MM.1S (cell line): ENCODE measurements around the gene GP2.

Experiments
- DNase-seq: peaks from one replicate; pipeline ENCODE4 v3.0.0-alpha.2; 2015
- H2AFZ ChIP-seq: fragments of 300-600 bp; sonication (generic); 2 replicates; pipeline ENCODE4 v1.6.0; 2016; ENCODE audit warnings: antibody characterized with exemption, low read length
- H3F3A ChIP-seq: fragments of 300-600 bp; sonication (generic); 2 replicates; pipeline ENCODE4 v1.6.1; 2016; ENCODE audit warnings: mild to moderate bottlenecking, antibody characterized with exemption, low read length, moderate library complexity, mixed read lengths; ENCODE audit not compliant: insufficient read depth
- H3K27ac ChIP-seq: fragments of 300-600 bp; sonication (generic); 2 replicates; pipeline ENCODE4 v1.5.1; 2016; ENCODE audit warnings: mild to moderate bottlenecking, low read length
- H3K27me3 ChIP-seq: fragments of 300-600 bp; sonication (generic); replicated peaks from 2 replicates; pipeline ENCODE4 v1.6.0; 2016; ENCODE audit warnings: low read length; ENCODE audit not compliant: insufficient read depth
- H3K36me3 ChIP-seq: fragments of 300-600 bp; sonication (generic); replicated peaks from 2 replicates; pipeline ENCODE4 v1.6.1; 2016; ENCODE audit warnings: mild to moderate bottlenecking, low read length, mixed read lengths; ENCODE audit not compliant: insufficient read depth
- H3K4me1 ChIP-seq: fragments of 300-600 bp; sonication (generic); 2 replicates; pipeline ENCODE4 v1.6.1; 2016; ENCODE audit warnings: low read length, mixed read lengths
- H3K4me2 ChIP-seq: fragments of 300-600 bp; sonication (generic); 2 replicates; pipeline ENCODE4 v1.6.0; 2016; ENCODE audit warnings: low read depth, low read length
- H3K4me3 ChIP-seq: fragments of 300-600 bp; sonication (generic); 2 replicates; pipeline ENCODE4 v1.5.1; 2016; ENCODE audit warnings: low read length, mixed read lengths
- H3K79me2 ChIP-seq: fragments of 300-600 bp; sonication (generic); 2 replicates; pipeline ENCODE4 v1.6.1; 2016; ENCODE audit warnings: mixed run types, low read length, mixed read lengths
- H3K9ac ChIP-seq: fragments of 300-600 bp; sonication (generic); 2 replicates; pipeline ENCODE4 v1.6.1; 2016; ENCODE audit warnings: low read length, mixed read lengths
- H3K9me2 ChIP-seq: fragments of 300-600 bp; sonication (generic); replicated peaks from 2 replicates; pipeline ENCODE4 v1.6.1; 2016; ENCODE audit warnings: mild to moderate bottlenecking, low read length, mixed read lengths; ENCODE audit not compliant: insufficient read depth
- H3K9me3 ChIP-seq: fragments of 300-600 bp; sonication (generic); replicated peaks from 2 replicates; pipeline ENCODE4 v1.6.1; 2016; ENCODE audit warnings: mild to moderate bottlenecking, low read length, mixed read lengths; ENCODE audit not compliant: insufficient read depth
- H4K20me1 ChIP-seq: fragments of 300-600 bp; sonication (generic); 2 replicates; pipeline ENCODE4 v1.6.1; 2016; ENCODE audit warnings: mild to moderate bottlenecking, low read length, moderate library complexity, mixed read lengths; ENCODE audit not compliant: insufficient read depth
- CTCF ChIP-seq: fragments of 300-600 bp; sonication (generic); IDR thresholded peaks from 2 replicates; pipeline ENCODE4 v1.5.1; 2016; ENCODE audit warnings: antibody characterized with exemption, low read length, mixed read lengths
- EZH2 ChIP-seq: fragments of 300-600 bp; sonication (generic); optimal IDR thresholded peaks from 2 replicates; pipeline ENCODE3; 2017; ENCODE audit warnings: low read depth, mild to moderate bottlenecking, antibody characterized with exemption, low read length, mixed read lengths
- EZH2phosphoT487 ChIP-seq: fragments of 300-600 bp; sonication (generic); IDR thresholded peaks from 2 replicates; pipeline ENCODE4 v1.6.1; 2018; ENCODE audit warnings: antibody characterized with exemption, low read length

GP2 gene

GRCh38 chr16:20268409-20268808, 58.9 kb downstream of the GP2 start:
- Histone ChIP-seq H3K27ac (no peak overlapping the region), H3K9me2 (no peaks in the 10 kb centered on the region), H3K9me3 (no peaks in the 10 kb centered on the region), H3F3A (no peaks in the 10 kb centered on the region), H3K79me2 (no peaks in the 10 kb centered on the region), H3K4me2 (no peak overlapping the region), H3K27me3 (no peaks in the 10 kb centered on the region), H2AFZ (no peak overlapping the region), H3K36me3 (no peaks in the 10 kb centered on the region), H3K4me1 (no peaks in the 10 kb centered on the region), H3K4me3 (no peak overlapping the region), H3K9ac (no peak overlapping the region), H4K20me1 (no peaks in the 10 kb centered on the region)
- no peak for TF ChIP-seq EZH2
- no peak for TF ChIP-seq EZH2phosphoT487
- no peak for TF ChIP-seq CTCF
- no peak for DNase-seq

GRCh38 chr16:20265019-20265418, 62.3 kb downstream of the GP2 start:
- no peaks in the 10 kb centered on the region for H3K79me2 ChIP-seq
- H3K4me3 ChIP-seq = no peak overlapping the region
- TF ChIP-seq EZH2 = no peak
- TF ChIP-seq CTCF = no peak
- TF ChIP-seq EZH2phosphoT487 = no peak
- no peak overlapping the region for H3K4me2 ChIP-seq
- no peak for DNase-seq
- no peaks in the 10 kb centered on the region for H3K9me3 ChIP-seq
- no peaks in the 10 kb centered on the region for H3K27me3 ChIP-seq
- no peak overlapping the region for H2AFZ ChIP-seq
- H3K4me1 ChIP-seq = no peaks in the 10 kb centered on the region
- no peaks in the 10 kb centered on the region for H3K9me2 ChIP-seq
- no peaks in the 10 kb centered on the region for H3F3A ChIP-seq
- H4K20me1 ChIP-seq = no peaks in the 10 kb centered on the region
- no peak overlapping the region for H3K27ac ChIP-seq
- no peaks in the 10 kb centered on the region for H3K36me3 ChIP-seq
- H3K9ac ChIP-seq = no peak overlapping the region

GRCh38 chr16:20263138-20263855, 64.0 kb downstream of the GP2 start:
- Histone ChIP-seq H3K4me3 (no peak overlapping the region), H3K36me3 (no peaks in the 10 kb centered on the region), H3K79me2 (no peaks in the 10 kb centered on the region), H3K9ac (no peak overlapping the region), H2AFZ (no peak overlapping the region), H3K4me2 (no peak overlapping the region), H3K27ac (no peak overlapping the region), H3K27me3 (no peaks in the 10 kb centered on the region), H3K9me3 (no peaks in the 10 kb centered on the region), H3K4me1 (no peaks in the 10 kb centered on the region), H3F3A (no peaks in the 10 kb centered on the region), H3K9me2 (no peaks in the 10 kb centered on the region), H4K20me1 (no peaks in the 10 kb centered on the region)
- DNase-seq = no peak
- TF ChIP-seq EZH2 (no peak), CTCF (no peak), EZH2phosphoT487 (no peak)
